GM12878 (cell line): ENCODE results near the gene TOM1L2. TPM values are rescaled to one million over a fixed set of nuclear protein-coding genes. Genes with fewer than 3 reads are reported as not detected.

Experiments
- ATF7 ChIP-seq: fragments of 450-650 bp; IDR thresholded peaks from 2 replicates; pipeline ENCODE4 v1.6.1; 2016; ENCODE audit warnings: low read depth, mild to moderate bottlenecking
- BRCA1 ChIP-seq: IDR thresholded peaks from 2 replicates; pipeline ENCODE4 v1.6.1; 2011; ENCODE audit warnings: low read depth, low read length, improper control_type of control experiment
- CHD1 ChIP-seq: IDR thresholded peaks from 2 replicates; pipeline ENCODE4 v1.6.1; 2012; ENCODE audit warnings: low read depth, low read length, improper control_type of control experiment
- CHD2 ChIP-seq: IDR thresholded peaks from 2 replicates; pipeline ENCODE4 v1.6.1; 2011; ENCODE audit warnings: low read depth, low read length, improper control_type of control experiment, borderline replicate concordance
- CREM ChIP-seq: IDR thresholded peaks from 2 replicates; pipeline ENCODE4 v1.6.1; 2014; ENCODE audit warnings: antibody characterized with exemption, low read depth
- FOS ChIP-seq: IDR thresholded peaks from 3 replicates; pipeline ENCODE4 v1.6.1; 2011; ENCODE audit warnings: borderline replicate concordance; ENCODE audit not compliant: insufficient read length; ENCODE audit errors: extremely low read depth
- GATAD2B ChIP-seq: fragments of 450-650 bp; conservative IDR thresholded peaks from 2 replicates; pipeline ENCODE4 v1.6.1; 2017; ENCODE audit warnings: low read depth, mild to moderate bottlenecking, moderate library complexity
- HCFC1 ChIP-seq: fragments of 150-350 bp; IDR thresholded peaks from 2 replicates; pipeline ENCODE4 v1.6.1; 2014; ENCODE audit warnings: low read length
- HSF1 ChIP-seq: fragments of 150-350 bp; IDR thresholded peaks from 2 replicates; pipeline ENCODE4 v1.6.1; 2014; ENCODE audit warnings: mild to moderate bottlenecking, low read depth, low read length
- MTA2 ChIP-seq: fragments of 450-650 bp; IDR thresholded peaks from 2 replicates; pipeline ENCODE4 v1.6.1; 2016; ENCODE audit warnings: low read depth, mild to moderate bottlenecking, moderate library complexity
- MTA3 ChIP-seq: IDR thresholded peaks from 2 replicates; pipeline ENCODE4 v1.6.1; 2012; ENCODE audit warnings: low read length, inconsistent platforms, borderline replicate concordance
- POLR2AphosphoS2 ChIP-seq: IDR thresholded peaks from 2 replicates; pipeline ENCODE4 v1.6.1; 2011; ENCODE audit warnings: low read depth, mild to moderate bottlenecking, low read length, improper control_type of control experiment, moderate library complexity
- RB1 ChIP-seq: fragments of 450-650 bp; formaldehyde crosslinking; IDR thresholded peaks from 2 replicates; pipeline ENCODE4 v1.6.1; 2017; ENCODE audit warnings: mild to moderate bottlenecking, borderline replicate concordance
- RELB ChIP-seq: fragments of 450-650 bp; IDR thresholded peaks from 2 replicates; pipeline ENCODE4 v1.6.1; 2017; ENCODE audit warnings: low read depth, mild to moderate bottlenecking, moderate library complexity
- SIN3A ChIP-seq: IDR thresholded peaks from 2 replicates; pipeline ENCODE4 v1.6.1; 2012; ENCODE audit warnings: low read depth, low read length, improper control_type of control experiment
- SPI1 ChIP-seq: IDR thresholded peaks from 2 replicates; pipeline ENCODE4 v1.6.1; 2011; ENCODE audit warnings: low read depth, mild to moderate bottlenecking, low read length, moderate library complexity, borderline replicate concordance; ENCODE audit not compliant: insufficient read depth
- SREBF2 ChIP-seq: IDR thresholded peaks from 2 replicates; pipeline ENCODE4 v1.6.1; 2012; ENCODE audit warnings: mild to moderate bottlenecking, low read length
- TBL1XR1 ChIP-seq: IDR thresholded peaks from 2 replicates; pipeline ENCODE4 v1.6.1; 2012; ENCODE audit warnings: low read depth, low read length, improper control_type of control experiment
- WRNIP1 ChIP-seq: IDR thresholded peaks from 2 replicates; pipeline ENCODE4 v1.6.1; 2011; ENCODE audit warnings: low read depth, low read length, improper control_type of control experiment, borderline replicate concordance
- ZNF24 ChIP-seq: fragments of 450-650 bp; IDR thresholded peaks from 2 replicates; pipeline ENCODE4 v1.6.1; 2017; ENCODE audit warnings: antibody characterized with exemption, mild to moderate bottlenecking
- ZNF592 ChIP-seq: fragments of 450-650 bp; IDR thresholded peaks from 2 replicates; pipeline ENCODE4 v1.6.1; 2017; ENCODE audit warnings: mild to moderate bottlenecking, moderate library complexity
- polyA plus RNA-seq, 11 experiments: library from polyadenylated mRNA; depleted of rRNA in 4 of 11; unstranded in 6 of 11; stranded (reverse) in 5 of 11; fragments of >200 nt; fragmentation: Nextera tagmentation in 4 of 11; fragmentation: Illumina TruSeq in 1 of 11; extraction: Ambion mirVana in 4 of 11; extraction: Trizol in 1 of 11; gene quantifications; 1 replicate in 1 of 11; 2 replicates in 10 of 11; pipeline versions ENCODE4 v1.2.1 to v1.2.3, GENCODE V29; 2011 to 2016; ENCODE audit warnings: inconsistent platforms in 2 of 11, missing spikeins in 2 of 11, low read depth in 1 of 11
- total RNA-seq, 4 experiments: library from RNA; depleted of rRNA in 3 of 4; stranded (reverse); fragments of >200 nt in 3 of 4; fragmentation: Illumina TruSeq in 1 of 4; extraction: Trizol in 1 of 4; gene quantifications; 2 replicates each; pipeline versions ENCODE4 v1.2.1 to v1.2.3, GENCODE V29; 2013 to 2021
- TF ChIP-seq, protein P1 (sequence below): fragments of 450-650 bp; IDR thresholded peaks from 2 replicates; pipeline ENCODE4 v1.6.1; 2018; ENCODE audit warnings: borderline replicate concordance, mild to moderate bottlenecking; ENCODE audit not compliant: partially characterized antibody

The TOM1L2 gene
- total and polyA plus RNA-seq, 10 of the 15 experiments (the other 5 are each of a cell fraction or from before 2014, with no cell fraction given), result 0.19 to 19.2 (median 8.1) TPM

DNA sequence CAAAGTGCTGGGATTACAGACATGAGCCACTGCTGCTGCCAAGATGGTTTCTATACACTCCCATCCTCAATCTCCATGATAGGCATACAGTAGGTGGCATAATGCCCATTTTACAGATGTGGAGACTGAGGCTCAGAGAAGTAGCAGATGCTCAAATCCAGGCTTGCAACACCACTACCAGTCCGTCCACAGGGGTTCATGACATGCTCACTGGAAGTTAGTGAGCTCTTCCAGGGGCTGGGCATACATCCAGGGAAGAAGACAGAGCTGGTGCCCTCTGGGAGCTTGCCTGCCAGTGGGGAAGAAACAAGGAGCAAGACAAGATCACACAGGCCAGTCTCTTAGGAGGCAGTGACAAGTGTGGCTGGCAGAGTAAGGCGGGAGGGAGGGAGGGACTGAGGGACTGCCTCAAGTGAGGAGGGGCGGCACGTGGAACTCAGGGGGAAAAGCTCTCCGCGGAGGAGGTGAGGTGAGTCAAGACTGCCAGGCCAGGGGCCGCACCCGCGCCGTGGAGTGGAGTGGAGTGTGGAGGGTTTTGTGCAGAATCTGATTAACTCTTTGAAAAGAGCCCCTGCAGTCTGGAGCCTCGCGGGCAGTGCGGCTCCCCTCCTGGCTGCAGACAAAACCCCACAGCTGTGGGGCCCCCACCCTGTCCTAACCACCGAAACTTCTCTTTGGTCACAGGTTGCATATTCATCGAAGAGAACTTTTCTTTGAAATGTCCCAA lies 163.3 kb downstream of the TOM1L2 start (continued):
- TF ChIP-seq SIN3A, result no peak
- TF ChIP-seq ATF7, result no peak
- TF ChIP-seq RB1, result no peak
- no peak for TF ChIP-seq ZNF24
- TF ChIP-seq BRCA1, result no peak
- TF ChIP-seq MTA2, result no peak
- no peak for TF ChIP-seq HSF1
- TF ChIP-seq CHD1, result no peak
- TF ChIP-seq, protein P1, sequence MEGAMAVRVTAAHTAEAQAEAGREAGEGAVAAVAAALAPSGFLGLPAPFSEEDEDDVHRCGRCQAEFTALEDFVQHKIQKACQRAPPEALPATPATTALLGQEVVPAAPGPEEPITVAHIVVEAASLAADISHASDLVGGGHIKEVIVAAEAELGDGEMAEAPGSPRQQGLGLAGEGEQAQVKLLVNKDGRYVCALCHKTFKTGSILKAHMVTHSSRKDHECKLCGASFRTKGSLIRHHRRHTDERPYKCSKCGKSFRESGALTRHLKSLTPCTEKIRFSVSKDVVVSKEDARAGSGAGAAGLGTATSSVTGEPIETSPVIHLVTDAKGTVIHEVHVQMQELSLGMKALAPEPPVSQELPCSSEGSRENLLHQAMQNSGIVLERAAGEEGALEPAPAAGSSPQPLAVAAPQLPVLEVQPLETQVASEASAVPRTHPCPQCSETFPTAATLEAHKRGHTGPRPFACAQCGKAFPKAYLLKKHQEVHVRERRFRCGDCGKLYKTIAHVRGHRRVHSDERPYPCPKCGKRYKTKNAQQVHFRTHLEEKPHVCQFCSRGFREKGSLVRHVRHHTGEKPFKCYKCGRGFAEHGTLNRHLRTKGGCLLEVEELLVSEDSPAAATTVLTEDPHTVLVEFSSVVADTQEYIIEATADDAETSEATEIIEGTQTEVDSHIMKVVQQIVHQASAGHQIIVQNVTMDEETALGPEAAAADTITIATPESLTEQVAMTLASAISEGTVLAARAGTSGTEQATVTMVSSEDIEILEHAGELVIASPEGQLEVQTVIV, result no peak
- no peak for TF ChIP-seq ZNF592
- no peak for TF ChIP-seq MTA3
- no peak for TF ChIP-seq HCFC1
- TF ChIP-seq WRNIP1, result no peak
- peak; percentile 69; the same call in 1 of the 2 replicates for TF ChIP-seq TBL1XR1
- TF ChIP-seq SPI1, result no peak
- TF ChIP-seq RELB, result no peak
- TF ChIP-seq GATAD2B, result 0 out of 2 replicates have a peak, but pooled peaks have one; percentile 6
- TF ChIP-seq CREM, result peak; percentile 41; the same call in 1 of the 2 replicates
- TF ChIP-seq SREBF2, result no peak
- no peak for TF ChIP-seq FOS
- TF ChIP-seq CHD2, result no peak
- no peak for TF ChIP-seq POLR2AphosphoS2
